Endothelial cell of hepatic sinusoid (primary cell): ENCODE results near the gene CCDC71.

Experiments used
- in situ Hi-C: cut with HindIII; loops from 2 replicates; pipeline ENCODE4 v1.10.0; 2017; ENCODE audit warnings: low sequenced_read_pairs

Gene CCDC71

GRCh38 chr3:49165771-49166751 is at the start of gene CCDC71:
Gene CCDC71 (minus strand): TSS chr3:49166331. CDS start chr3:49164208, 2,123 bp downstream.
- in situ Hi-C loops: no loop called here

- in situ Hi-C loops: no loop called here
These were observed 47.9 kb upstream of the CCDC71 start for GRCh38 chr3:49213998-49214397.

- in situ Hi-C loops: no loop called here
These were observed 47.4 kb upstream of the CCDC71 start for GRCh38 chr3:49213541-49213943.

DNA sequence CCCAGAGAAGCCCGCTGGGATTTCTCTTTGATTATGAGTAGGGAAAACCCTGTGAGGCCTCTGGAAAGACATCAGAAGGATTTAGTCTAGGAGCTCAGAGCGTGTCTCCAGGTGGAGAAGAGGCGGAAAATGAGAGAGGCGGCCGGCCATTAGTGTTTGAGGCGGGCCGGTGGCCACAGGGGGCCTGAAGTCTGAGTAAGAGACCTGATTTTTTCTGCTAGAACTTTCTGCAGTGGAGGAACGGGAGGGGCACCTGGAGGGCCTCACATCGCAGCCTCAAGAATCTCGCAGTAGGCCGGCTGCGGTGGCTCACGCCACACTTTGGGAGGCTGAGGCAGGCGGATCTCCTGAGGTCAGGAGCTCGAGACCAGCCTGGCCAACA is 33.8 kb upstream of the CCDC71 start:
- in situ Hi-C loops: no loop called here

- in situ Hi-C loops: no loop called here
These were observed 33.2 kb upstream of the CCDC71 start for GRCh38 chr3:49199239-49199899.

DNA sequence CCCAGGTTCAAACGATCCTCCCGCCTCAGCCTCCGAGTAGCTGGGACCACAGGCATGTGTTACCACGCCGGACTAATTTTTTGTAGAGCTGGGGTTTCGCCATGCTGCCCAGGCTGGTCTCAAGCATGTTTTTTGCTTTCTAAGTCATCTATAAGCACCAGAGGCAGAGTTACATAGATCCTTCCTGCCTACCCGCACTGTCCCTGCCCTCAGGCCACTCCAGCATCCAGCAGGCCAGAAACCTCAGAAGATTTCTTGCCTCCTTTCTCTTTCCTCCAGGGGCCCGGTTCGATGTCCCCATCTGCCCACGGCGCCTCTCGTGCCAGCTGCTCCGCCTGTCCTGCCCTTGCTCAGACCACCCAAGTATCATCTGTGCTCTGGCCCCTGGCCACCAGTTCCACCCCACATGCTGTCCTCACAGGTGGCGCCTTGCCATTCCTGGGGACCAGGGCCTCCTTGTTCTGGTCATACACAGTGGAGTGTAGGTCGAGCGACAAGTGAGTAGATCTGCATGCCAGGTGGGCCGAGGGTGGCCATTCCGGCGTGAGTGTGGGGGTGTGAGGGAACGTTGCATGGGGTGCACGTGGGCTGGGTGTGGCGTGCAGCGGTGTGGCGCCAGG is 32.6 kb upstream of the CCDC71 start:
- in situ Hi-C loops: no loop called here

DNA sequence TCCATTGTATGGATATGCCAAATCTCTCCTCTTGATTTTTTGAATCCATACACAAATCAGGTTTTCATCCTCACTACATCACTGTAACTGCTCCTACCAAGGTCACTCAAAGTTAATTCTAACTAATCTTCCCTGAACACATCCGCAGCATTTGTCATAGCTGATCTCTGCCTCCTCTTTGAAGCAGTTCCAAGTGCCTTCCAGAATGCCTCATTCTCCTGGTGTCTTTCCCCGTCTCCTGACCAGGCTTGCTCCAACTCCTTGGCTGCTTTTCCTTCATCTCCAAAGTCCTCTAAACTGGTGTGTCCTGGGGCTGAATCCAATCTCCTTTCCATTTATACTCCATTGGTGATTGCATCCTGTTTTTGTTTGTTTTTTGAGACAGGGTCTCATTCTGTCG is 32.0 kb upstream of the CCDC71 start:
- in situ Hi-C loops: no loop called here

DNA sequence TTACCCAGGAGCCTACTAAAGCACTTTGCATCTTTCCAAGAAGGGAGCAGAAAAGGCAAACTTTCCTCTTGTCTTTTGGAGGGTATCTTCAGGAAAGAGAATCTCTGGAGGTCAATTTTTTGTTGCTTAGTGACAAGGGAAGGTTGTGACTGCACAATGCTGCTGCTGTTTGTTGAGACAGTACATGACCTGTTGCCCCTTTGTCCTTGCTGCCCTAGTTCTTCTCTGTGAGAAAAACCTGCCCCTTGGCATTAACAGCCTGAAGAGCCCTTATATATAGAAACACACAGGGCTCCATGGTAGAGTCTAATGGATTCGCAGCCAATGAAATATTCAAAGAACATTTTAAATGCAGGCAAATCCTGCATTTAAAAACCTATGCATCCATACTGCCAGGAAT is 25.6 kb upstream of the CCDC71 start:
- in situ Hi-C loops: no loop called here

DNA sequence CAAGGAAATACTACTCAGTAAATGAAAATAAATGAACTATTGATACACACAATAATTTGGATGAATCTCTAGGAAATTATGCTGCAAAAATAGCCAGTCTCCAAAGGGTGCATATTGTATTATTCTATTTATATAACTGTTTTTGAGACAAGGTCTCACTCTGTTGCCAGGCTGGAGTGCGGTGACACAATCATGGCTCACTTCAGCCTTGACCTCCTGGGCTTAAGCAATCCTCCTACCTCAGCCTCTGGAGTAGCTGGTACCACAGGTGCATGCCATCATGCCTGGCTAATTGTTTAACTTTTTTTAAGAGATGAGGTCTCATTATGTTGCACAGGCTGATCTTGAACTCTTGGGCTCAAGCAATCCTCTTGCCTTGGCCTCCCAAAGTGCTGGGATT is 17.7 kb upstream of the CCDC71 start:
- in situ Hi-C loops: no loop called here

DNA sequence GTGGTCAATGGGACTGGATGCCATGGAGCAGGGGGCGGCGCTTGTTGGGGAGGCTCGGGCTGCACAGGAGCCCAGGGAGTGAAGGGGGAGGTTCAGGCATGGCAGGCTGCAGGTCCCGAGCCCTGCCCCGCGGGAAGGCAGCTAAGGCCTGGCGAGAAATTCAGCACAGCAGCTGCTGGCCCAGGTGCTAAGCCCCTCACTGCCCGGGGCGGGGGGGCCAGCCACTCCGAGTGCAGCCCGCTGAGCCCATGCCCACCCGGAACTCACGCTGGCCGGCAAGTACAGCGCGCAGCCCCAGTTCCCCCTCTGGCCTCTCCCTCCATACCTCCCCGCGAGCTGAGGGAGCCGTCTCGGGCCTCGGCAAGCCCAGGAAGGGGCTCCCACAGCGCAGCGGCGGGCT is 16.6 kb upstream of the CCDC71 start:
- in situ Hi-C loops: no loop called here

DNA sequence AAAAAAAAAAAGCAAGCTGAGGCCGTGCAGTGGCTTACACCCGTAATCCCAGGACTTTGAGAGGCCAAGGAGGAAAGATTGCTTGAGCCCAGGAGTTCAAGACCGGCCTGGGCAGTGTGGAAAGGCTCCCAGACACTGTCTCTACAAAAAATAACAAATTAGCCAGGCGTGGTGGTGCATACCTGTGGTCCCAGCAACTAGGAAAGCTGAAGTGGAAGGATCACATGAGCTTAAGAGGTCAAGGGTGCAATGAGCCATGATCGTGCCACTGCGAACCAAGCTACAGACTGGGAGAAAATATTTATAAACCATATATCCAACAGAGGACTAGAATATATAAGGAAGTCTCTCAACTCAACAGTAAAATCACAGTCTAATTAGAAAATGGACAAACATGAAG is 15.2 kb upstream of the CCDC71 start:
- in situ Hi-C loops: no loop called here

GRCh38 chr3:49180116-49180515 is 14.0 kb upstream of the CCDC71 start:
- in situ Hi-C loops: no loop called here

GRCh38 chr3:49177073-49177472 is 10.9 kb upstream of the CCDC71 start:
- in situ Hi-C loops: no loop called here

GRCh38 chr3:49175530-49175929 is 9.4 kb upstream of the CCDC71 start:
- in situ Hi-C loops: no loop called here

- in situ Hi-C loops: no loop called here
These were observed 8.4 kb upstream of the CCDC71 start for GRCh38 chr3:49174397-49174985.

DNA sequence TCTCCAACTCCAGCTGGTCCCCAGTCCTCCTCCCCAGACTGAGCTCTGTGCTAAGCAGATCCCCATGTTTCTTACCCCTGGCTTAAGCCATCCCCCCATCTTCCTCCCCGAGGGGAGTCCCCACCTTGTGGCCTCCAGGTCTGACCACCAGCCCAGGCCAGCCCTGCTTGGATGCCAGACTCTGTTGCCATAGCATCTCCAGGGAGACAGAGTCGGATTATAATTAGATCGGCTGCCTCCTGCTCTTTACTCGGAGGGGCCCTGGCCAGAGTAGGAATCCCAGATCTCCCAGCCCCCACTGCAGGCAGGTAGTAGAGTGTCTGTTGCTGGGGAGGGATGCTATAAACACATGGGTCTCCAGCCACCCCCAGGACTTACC is 7.7 kb upstream of the CCDC71 start:
- in situ Hi-C loops: no loop called here

- in situ Hi-C loops: no loop called here
These were observed 7.1 kb upstream of the CCDC71 start for GRCh38 chr3:49173116-49173791.

DNA sequence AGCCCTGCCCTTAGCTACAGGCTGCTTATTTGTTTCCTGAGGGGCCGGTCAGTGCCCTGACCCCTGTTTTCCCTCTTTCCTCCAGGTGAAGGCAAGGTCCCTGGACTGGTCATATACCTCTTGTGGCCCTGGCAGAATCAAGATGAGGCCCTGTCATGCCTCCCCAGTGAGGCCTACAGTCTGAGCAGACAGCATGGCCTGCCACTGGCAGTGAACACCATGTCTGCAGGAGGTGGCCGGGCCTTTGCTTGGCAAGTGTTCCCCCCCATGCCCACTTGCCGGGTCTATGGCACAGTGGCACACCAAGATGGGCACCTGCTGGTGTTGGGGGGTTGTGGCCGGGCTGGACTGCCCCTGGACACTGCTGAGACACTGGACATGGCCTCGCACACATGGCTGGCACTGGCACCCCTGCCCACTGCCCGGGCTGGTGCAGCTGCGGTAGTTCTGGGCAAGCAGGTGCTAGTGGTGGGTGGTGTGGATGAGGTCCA is 6.5 kb upstream of the CCDC71 start:
- in situ Hi-C loops: no loop called here

DNA sequence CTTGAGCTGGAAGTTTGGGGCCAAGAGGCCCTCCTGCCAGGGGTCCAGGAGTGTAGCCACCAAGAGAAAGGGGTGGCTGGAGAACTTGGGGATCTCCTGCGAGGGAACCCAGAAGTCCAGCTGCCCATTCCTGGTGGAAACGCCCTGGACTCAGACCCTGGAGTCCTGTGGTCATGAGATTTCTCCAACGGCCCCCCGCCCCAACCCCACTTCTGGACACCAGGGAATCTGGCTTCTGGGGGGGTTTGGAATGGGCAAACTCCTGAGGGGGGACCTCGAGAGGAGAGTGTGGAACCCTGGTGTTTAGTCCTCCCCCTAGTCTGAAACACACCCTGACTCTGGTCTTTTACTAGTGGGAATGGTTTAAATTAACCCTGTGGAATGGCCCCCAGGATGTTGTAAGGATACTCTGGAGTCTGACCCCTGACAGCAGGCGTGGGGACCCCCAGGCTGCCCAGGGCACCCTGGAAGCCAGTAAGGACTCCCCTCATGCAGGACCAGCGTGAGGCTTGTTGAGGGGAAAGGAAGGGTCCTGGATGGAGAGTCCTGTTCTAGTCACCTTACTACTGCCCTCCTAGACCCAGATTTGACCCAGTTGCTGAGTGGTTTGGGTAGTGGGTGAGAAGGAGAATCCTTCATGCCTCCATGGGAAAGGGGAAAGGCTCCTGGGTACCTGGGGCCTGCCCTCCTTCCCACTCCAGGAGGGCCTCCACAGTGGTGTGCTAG is 5.8 kb upstream of the CCDC71 start:
- in situ Hi-C loops: no loop called here
